Activated naive CD8-positive, alpha-beta T cell (primary cell): Measurements from ENCODE around the gene RPS6KA5.
"Not testable (repeated sequence)": the region's sequence is repeated elsewhere in the genome, so short reads cannot be mapped to it uniquely, and the experiment has no call there.

Experiments used
- H3K27ac Mint-ChIP-seq: one replicate; pipeline ENCODE4 v1.8.0; 2021; ENCODE audit warnings: mixed read lengths
- H3K27me3 Mint-ChIP-seq: one replicate; pipeline ENCODE4 v1.8.0; 2021; ENCODE audit warnings: mixed read lengths
- H3K36me3 Mint-ChIP-seq: one replicate; pipeline ENCODE4 v1.8.0; 2021; ENCODE audit warnings: mixed read lengths
- H3K4me1 Mint-ChIP-seq: one replicate; pipeline ENCODE4 v1.8.0; 2021; ENCODE audit warnings: low read depth, mixed read lengths
- H3K4me3 Mint-ChIP-seq: one replicate; pipeline ENCODE4 v1.8.0; 2021; ENCODE audit warnings: mild to moderate bottlenecking, mixed read lengths
- H3K9me3 Mint-ChIP-seq: one replicate; pipeline ENCODE4 v1.8.0; 2021; ENCODE audit warnings: low read depth, mixed read lengths

The RPS6KA5 gene

GRCh38 chr14:91022622-91023028 lies 37.8 kb downstream of the RPS6KA5 start:
- H3K27me3 Mint-ChIP-seq, H3K9me3 Mint-ChIP-seq: not testable (repeated sequence)
- Mint-ChIP-seq H3K4me1 (peaks cover 60% of the 10 kb centered on the region), H3K27ac (peak overlapping the region; percentile 91), H3K4me3 (peak overlapping the region; percentile 73), H3K36me3 (peaks cover 11% of the 10 kb centered on the region)

- H3K27ac Mint-ChIP-seq, result peak overlapping the region; percentile 91
- H3K36me3 Mint-ChIP-seq, result peaks cover 9% of the 10 kb centered on the region
- peaks cover 57% of the 10 kb centered on the region for H3K4me1 Mint-ChIP-seq
- H3K9me3 Mint-ChIP-seq, result no peaks in the 10 kb centered on the region
- peak overlapping the region; percentile 73 for H3K4me3 Mint-ChIP-seq
- H3K27me3 Mint-ChIP-seq, result no peaks in the 10 kb centered on the region
Observed at GRCh38 chr14:91021991-91022621, 38.3 kb downstream of the RPS6KA5 start.

- Mint-ChIP-seq H3K27ac (peak overlapping the region; percentile 77), H3K36me3 (peaks cover 12% of the 10 kb centered on the region), H3K4me3 (peak overlapping the region; percentile 42), H3K9me3 (no peaks in the 10 kb centered on the region), H3K27me3 (no peaks in the 10 kb centered on the region), H3K4me1 (peaks cover 56% of the 10 kb centered on the region)
Observed at GRCh38 chr14:91021115-91021514, 39.3 kb downstream of the RPS6KA5 start.

- no peak overlapping the region for H3K27ac Mint-ChIP-seq
- peaks cover 61% of the 10 kb centered on the region for H3K4me1 Mint-ChIP-seq
- no peaks in the 10 kb centered on the region for H3K27me3 Mint-ChIP-seq
- no peaks in the 10 kb centered on the region for H3K9me3 Mint-ChIP-seq
- H3K4me3 Mint-ChIP-seq, result no peak overlapping the region
- peaks cover 9% of the 10 kb centered on the region for H3K36me3 Mint-ChIP-seq
Observed at GRCh38 chr14:91019673-91020072, 40.8 kb downstream of the RPS6KA5 start.

GRCh38 chr14:91018481-91018880 lies 42.0 kb downstream of the RPS6KA5 start:
- Mint-ChIP-seq H3K27me3 (no peaks in the 10 kb centered on the region), H3K9me3 (no peaks in the 10 kb centered on the region), H3K4me3 (no peak overlapping the region), H3K27ac (no peak overlapping the region), H3K4me1 (peaks cover 50% of the 10 kb centered on the region), H3K36me3 (peaks cover 9% of the 10 kb centered on the region)

- Mint-ChIP-seq H3K9me3 (no peaks in the 10 kb centered on the region), H3K27ac (no peak overlapping the region), H3K4me3 (no peak overlapping the region), H3K4me1 (peaks cover 41% of the 10 kb centered on the region), H3K27me3 (no peaks in the 10 kb centered on the region), H3K36me3 (peaks cover 9% of the 10 kb centered on the region)
Observed at GRCh38 chr14:91016800-91017410, 43.5 kb downstream of the RPS6KA5 start.

- Mint-ChIP-seq H3K4me3 (peak overlapping the region; percentile 21), H3K27me3 (no peaks in the 10 kb centered on the region), H3K9me3 (no peaks in the 10 kb centered on the region), H3K4me1 (peaks cover 37% of the 10 kb centered on the region), H3K27ac (peak overlapping the region; percentile 31), H3K36me3 (peaks cover 9% of the 10 kb centered on the region)
Observed at GRCh38 chr14:91015435-91015834, 45.0 kb downstream of the RPS6KA5 start.

GRCh38 chr14:91012045-91012444 lies 48.4 kb downstream of the RPS6KA5 start:
- Mint-ChIP-seq H3K4me3 (no peak overlapping the region), H3K4me1 (peaks cover 46% of the 10 kb centered on the region), H3K36me3 (peaks cover 3% of the 10 kb centered on the region), H3K27ac (no peak overlapping the region), H3K27me3 (no peaks in the 10 kb centered on the region), H3K9me3 (no peaks in the 10 kb centered on the region)

- Mint-ChIP-seq H3K27me3 (no peaks in the 10 kb centered on the region), H3K36me3 (peaks cover 2% of the 10 kb centered on the region)
Observed at GRCh38 chr14:91010153-91010533, 50.3 kb downstream of the RPS6KA5 start.

GRCh38 chr14:91009501-91010152 lies 50.8 kb downstream of the RPS6KA5 start:
- peaks cover 39% of the 10 kb centered on the region for H3K4me1 Mint-ChIP-seq
- no peaks in the 10 kb centered on the region for H3K27me3 Mint-ChIP-seq
- H3K4me3 Mint-ChIP-seq, result peak overlapping the region; percentile 58
- H3K9me3 Mint-ChIP-seq, result no peaks in the 10 kb centered on the region
- H3K36me3 Mint-ChIP-seq, result peaks cover 2% of the 10 kb centered on the region
- H3K27ac Mint-ChIP-seq, result peak overlapping the region; percentile 52

More at GRCh38 chr14:91010153-91010533, 50.3 kb downstream of the RPS6KA5 start:
- Mint-ChIP-seq H3K9me3 (no peaks in the 10 kb centered on the region), H3K4me1 (peaks cover 42% of the 10 kb centered on the region), H3K27ac (no peak overlapping the region), H3K4me3 (no peak overlapping the region)

GRCh38 chr14:91008759-91009409 lies 51.6 kb downstream of the RPS6KA5 start:
- Mint-ChIP-seq H3K9me3 (no peaks in the 10 kb centered on the region), H3K4me3 (no peak overlapping the region), H3K4me1 (peaks cover 40% of the 10 kb centered on the region), H3K27me3 (no peaks in the 10 kb centered on the region), H3K36me3 (peaks cover 2% of the 10 kb centered on the region), H3K27ac (peak overlapping the region; percentile 73)

GRCh38 chr14:91005716-91006115 lies 54.7 kb downstream of the RPS6KA5 start:
- no peak overlapping the region for H3K4me3 Mint-ChIP-seq
- H3K9me3 Mint-ChIP-seq, result no peaks in the 10 kb centered on the region
- H3K27me3 Mint-ChIP-seq, result no peaks in the 10 kb centered on the region
- peaks cover 47% of the 10 kb centered on the region for H3K4me1 Mint-ChIP-seq
- H3K27ac Mint-ChIP-seq, result no peak overlapping the region
- peaks cover 2% of the 10 kb centered on the region for H3K36me3 Mint-ChIP-seq

GRCh38 chr14:91004987-91005386 lies 55.5 kb downstream of the RPS6KA5 start:
- H3K9me3 Mint-ChIP-seq, result no peaks in the 10 kb centered on the region
- H3K36me3 Mint-ChIP-seq, result peaks cover 2% of the 10 kb centered on the region
- H3K4me1 Mint-ChIP-seq, result peaks cover 40% of the 10 kb centered on the region
- H3K4me3 Mint-ChIP-seq, result no peak overlapping the region
- no peaks in the 10 kb centered on the region for H3K27me3 Mint-ChIP-seq
- H3K27ac Mint-ChIP-seq, result peak overlapping the region; percentile 41

- Mint-ChIP-seq H3K36me3 (peaks cover 12% of the 10 kb centered on the region), H3K27ac (peak overlapping the region; percentile 50), H3K27me3 (no peaks in the 10 kb centered on the region), H3K4me3 (no peak overlapping the region), H3K4me1 (peaks cover 13% of the 10 kb centered on the region), H3K9me3 (no peaks in the 10 kb centered on the region)
Observed at GRCh38 chr14:90999299-90999698, 61.1 kb downstream of the RPS6KA5 start.

- H3K9me3 Mint-ChIP-seq, result no peaks in the 10 kb centered on the region
- peaks cover 17% of the 10 kb centered on the region for H3K36me3 Mint-ChIP-seq
- no peaks in the 10 kb centered on the region for H3K27me3 Mint-ChIP-seq
- peaks cover 24% of the 10 kb centered on the region for H3K4me1 Mint-ChIP-seq
- H3K27ac Mint-ChIP-seq, result no peak overlapping the region
- H3K4me3 Mint-ChIP-seq, result no peak overlapping the region
Observed at GRCh38 chr14:90996967-90997366, 63.5 kb downstream of the RPS6KA5 start.
